Measurements from ENCODE around the gene EIF5A2. TPM values are rescaled to one million over a fixed set of nuclear protein-coding genes. Genes with fewer than 3 reads are reported as not detected.

The EIF5A2 gene
- 12.3 and 13.3 TPM in 2 replicates for total RNA-seq

DNA sequence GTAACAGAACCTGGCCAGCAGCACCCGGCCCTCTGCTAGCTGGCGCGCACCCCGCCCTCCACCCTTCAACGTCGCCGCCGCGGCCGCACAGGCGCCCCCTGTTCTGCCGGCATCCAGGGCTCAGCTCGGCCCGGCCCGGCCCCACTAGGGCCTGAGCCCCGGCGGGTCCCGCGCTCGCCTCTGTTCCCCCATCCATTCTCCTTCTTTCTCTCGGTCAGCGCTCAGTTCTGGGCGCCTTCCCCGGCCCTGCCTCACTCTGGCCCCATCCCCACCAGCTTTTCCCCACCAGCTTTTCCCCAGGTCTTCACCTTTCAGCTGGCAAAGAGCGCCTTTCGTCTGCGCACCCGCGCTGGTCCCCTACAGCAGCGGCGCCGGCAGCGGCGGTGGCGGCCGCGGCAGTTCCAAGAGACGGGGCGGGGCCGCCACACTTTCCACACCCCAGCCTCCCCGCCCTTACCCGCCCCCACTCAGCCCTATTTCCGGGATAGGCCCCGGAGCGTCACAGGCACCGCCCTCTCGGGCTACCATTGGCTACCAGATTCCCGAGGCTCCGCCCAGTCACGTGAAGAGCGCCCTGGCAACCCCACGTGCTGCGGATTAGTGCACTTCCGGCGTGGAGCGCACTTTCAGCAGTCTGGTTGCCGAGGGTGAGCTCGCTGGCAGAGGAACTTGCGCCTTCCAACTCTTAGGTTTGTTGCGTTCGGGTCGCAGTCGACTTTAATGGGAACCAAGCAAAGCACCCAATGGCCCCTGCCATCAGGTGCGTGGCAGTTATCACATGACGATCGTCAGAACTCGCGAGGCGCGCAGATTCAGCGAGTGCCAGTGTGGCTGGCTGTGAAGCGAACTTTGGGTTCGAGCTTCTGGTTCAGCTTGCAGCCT lies at the start of gene EIF5A2:
Gene EIF5A2, minus strand, starts transcription at position 403 of the 882 bp plus-strand sequence. CDS start 831 bp downstream, outside the sequence.
- Histone ChIP-seq H3K4me1 (ENCODE audit: insufficient read depth, low read length) (peaks cover 10% of the 10 kb centered on the region), H4K20me1 (ENCODE audit: insufficient read depth, low read length) (no peaks in the 10 kb centered on the region), H3K27me3 (ENCODE audit: insufficient read depth, low read length) (no peaks in the 10 kb centered on the region), H2AFZ (ENCODE audit: low read length) (peak within 1 kb of the TSS; percentile 68), H3K36me3 (ENCODE audit: insufficient read depth, low read length) (no peaks in the 10 kb centered on the region), H3K79me2 (ENCODE audit: insufficient read depth, low read length) (peaks cover 28% of the 10 kb centered on the region), H3K4me2 (ENCODE audit: insufficient read depth, low read length) (peak within 1 kb of the TSS; percentile 90), H3K27ac (ENCODE audit: low read depth, low read length) (peak within 1 kb of the TSS; percentile 74), H3K4me3 (ENCODE audit: insufficient read depth, low read length) (peak within 1 kb of the TSS; percentile 86), H3K9me3 (ENCODE audit: low read depth, low read length) (peaks cover 8% of the 10 kb centered on the region)
- DNase-seq (ENCODE audit: insufficient read length, low spot score, missing footprints), result peak; percentile 98
- TF ChIP-seq, protein P1, sequence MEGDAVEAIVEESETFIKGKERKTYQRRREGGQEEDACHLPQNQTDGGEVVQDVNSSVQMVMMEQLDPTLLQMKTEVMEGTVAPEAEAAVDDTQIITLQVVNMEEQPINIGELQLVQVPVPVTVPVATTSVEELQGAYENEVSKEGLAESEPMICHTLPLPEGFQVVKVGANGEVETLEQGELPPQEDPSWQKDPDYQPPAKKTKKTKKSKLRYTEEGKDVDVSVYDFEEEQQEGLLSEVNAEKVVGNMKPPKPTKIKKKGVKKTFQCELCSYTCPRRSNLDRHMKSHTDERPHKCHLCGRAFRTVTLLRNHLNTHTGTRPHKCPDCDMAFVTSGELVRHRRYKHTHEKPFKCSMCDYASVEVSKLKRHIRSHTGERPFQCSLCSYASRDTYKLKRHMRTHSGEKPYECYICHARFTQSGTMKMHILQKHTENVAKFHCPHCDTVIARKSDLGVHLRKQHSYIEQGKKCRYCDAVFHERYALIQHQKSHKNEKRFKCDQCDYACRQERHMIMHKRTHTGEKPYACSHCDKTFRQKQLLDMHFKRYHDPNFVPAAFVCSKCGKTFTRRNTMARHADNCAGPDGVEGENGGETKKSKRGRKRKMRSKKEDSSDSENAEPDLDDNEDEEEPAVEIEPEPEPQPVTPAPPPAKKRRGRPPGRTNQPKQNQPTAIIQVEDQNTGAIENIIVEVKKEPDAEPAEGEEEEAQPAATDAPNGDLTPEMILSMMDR (IDR thresholded peaks at IDR 0.05; ENCODE audit: extremely low read depth, low read depth, low read length), result no peak

DNA sequence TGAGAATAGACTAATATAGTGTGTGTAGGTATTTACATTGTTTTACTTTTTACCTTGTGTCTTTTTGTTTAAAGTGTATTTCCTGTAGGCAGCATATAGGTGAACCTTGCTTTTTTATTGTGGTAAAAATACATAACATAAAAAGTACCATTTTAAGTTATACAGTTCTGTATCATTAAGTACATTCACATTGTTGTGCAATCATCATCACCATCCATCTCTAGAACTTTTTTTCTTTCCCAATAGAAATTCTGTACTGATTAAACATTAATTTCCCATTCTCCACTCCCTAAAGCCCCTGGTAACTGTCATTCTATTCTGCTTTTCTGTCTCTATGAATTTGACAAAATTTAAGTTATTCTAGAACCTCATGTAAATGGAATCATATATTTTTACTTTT lies 48.2 kb upstream of the EIF5A2 start:
- Histone ChIP-seq H4K20me1 (ENCODE audit: insufficient read depth, low read length) (no peaks in the 10 kb centered on the region), H3K4me3 (ENCODE audit: insufficient read depth, low read length) (no peak overlapping the region), H3K79me2 (ENCODE audit: insufficient read depth, low read length) (no peaks in the 10 kb centered on the region), H3K36me3 (ENCODE audit: insufficient read depth, low read length) (no peaks in the 10 kb centered on the region), H3K9me3 (ENCODE audit: low read depth, low read length) (no peaks in the 10 kb centered on the region), H3K4me2 (ENCODE audit: insufficient read depth, low read length) (no peak overlapping the region), H3K27ac (ENCODE audit: low read depth, low read length) (no peak overlapping the region), H3K27me3 (ENCODE audit: insufficient read depth, low read length) (peaks cover 4% of the 10 kb centered on the region), H3K4me1 (ENCODE audit: insufficient read depth, low read length) (peaks cover under 1% of the 10 kb centered on the region), H2AFZ (ENCODE audit: low read length) (no peak overlapping the region)
- no peak for DNase-seq (ENCODE audit: insufficient read length, low spot score, missing footprints)
- TF ChIP-seq, protein P1 (IDR thresholded peaks at IDR 0.05; ENCODE audit: extremely low read depth, low read depth, low read length), result no peak

DNA sequence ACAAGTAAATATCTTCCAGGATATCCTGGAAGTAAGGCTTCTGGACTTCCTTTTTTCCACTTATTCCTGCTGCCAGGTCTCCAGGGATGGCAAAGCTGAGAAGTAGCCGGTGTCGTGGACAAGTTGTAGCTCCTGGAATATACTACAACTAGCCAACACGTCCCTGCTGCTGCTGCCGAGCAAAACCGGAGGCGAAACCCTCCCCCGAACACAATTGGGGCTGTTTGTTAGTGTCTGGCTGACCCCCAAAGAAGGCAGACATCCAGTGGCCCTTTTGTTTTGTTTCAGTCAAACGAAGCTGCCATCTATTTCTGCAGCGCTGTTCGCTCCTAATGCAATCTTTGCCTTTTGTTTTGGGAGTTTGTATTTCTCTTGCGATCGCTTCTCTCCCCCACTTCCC lies 45.3 kb upstream of the EIF5A2 start:
- Histone ChIP-seq H3K79me2 (ENCODE audit: insufficient read depth, low read length) (no peaks in the 10 kb centered on the region), H3K4me1 (ENCODE audit: insufficient read depth, low read length) (no peaks in the 10 kb centered on the region), H3K27me3 (ENCODE audit: insufficient read depth, low read length) (peaks cover 12% of the 10 kb centered on the region), H3K4me3 (ENCODE audit: insufficient read depth, low read length) (no peak overlapping the region), H2AFZ (ENCODE audit: low read length) (no peak overlapping the region), H4K20me1 (ENCODE audit: insufficient read depth, low read length) (no peaks in the 10 kb centered on the region), H3K36me3 (ENCODE audit: insufficient read depth, low read length) (no peaks in the 10 kb centered on the region), H3K9me3 (ENCODE audit: low read depth, low read length) (no peaks in the 10 kb centered on the region), H3K27ac (ENCODE audit: low read depth, low read length) (no peak overlapping the region), H3K4me2 (ENCODE audit: insufficient read depth, low read length) (no peak overlapping the region)
- DNase-seq (ENCODE audit: insufficient read length, low spot score, missing footprints), result no peak
- TF ChIP-seq, protein P1 (IDR thresholded peaks at IDR 0.05; ENCODE audit: extremely low read depth, low read depth, low read length), result no peak

DNA sequence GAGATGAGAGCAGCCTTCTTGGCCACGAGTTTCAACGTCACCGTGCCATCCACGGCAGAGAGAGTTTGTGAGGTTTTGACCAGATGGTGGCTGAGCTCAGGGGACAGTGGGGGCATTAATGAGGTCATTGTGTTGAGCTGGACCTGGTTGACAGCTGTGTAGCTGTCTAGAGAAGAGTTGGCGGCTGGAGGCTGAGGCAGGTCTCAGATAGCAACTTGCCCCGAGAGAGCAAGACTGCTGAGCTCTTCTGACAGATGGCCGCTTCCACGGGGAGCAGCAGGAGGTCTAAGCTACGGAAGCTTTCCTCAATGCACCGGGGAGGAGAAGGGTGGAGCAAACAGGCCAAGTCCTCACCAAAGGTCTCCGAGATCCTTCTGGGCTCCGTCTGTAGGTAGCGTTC lies 44.8 kb upstream of the EIF5A2 start:
- Histone ChIP-seq H2AFZ (ENCODE audit: low read length) (no peak overlapping the region), H3K27ac (ENCODE audit: low read depth, low read length) (no peak overlapping the region), H3K4me2 (ENCODE audit: insufficient read depth, low read length) (no peak overlapping the region), H3K9me3 (ENCODE audit: low read depth, low read length) (no peaks in the 10 kb centered on the region), H3K4me3 (ENCODE audit: insufficient read depth, low read length) (no peak overlapping the region), H4K20me1 (ENCODE audit: insufficient read depth, low read length) (no peaks in the 10 kb centered on the region), H3K36me3 (ENCODE audit: insufficient read depth, low read length) (no peaks in the 10 kb centered on the region), H3K4me1 (ENCODE audit: insufficient read depth, low read length) (no peaks in the 10 kb centered on the region), H3K79me2 (ENCODE audit: insufficient read depth, low read length) (no peaks in the 10 kb centered on the region), H3K27me3 (ENCODE audit: insufficient read depth, low read length) (peaks cover 14% of the 10 kb centered on the region)
- TF ChIP-seq, protein P1 (IDR thresholded peaks at IDR 0.05; ENCODE audit: extremely low read depth, low read depth, low read length), result no peak
- DNase-seq (ENCODE audit: insufficient read length, low spot score, missing footprints), result no peak

Measured in osteoblast (primary cell).